Central memory CD4-positive, alpha-beta T cell (primary cell): Measurements from ENCODE around the gene INO80D.
"Not testable (repeated sequence)": the region's sequence is repeated elsewhere in the genome, so short reads cannot be mapped to it uniquely, and the experiment has no call there.

Experiments
- DNase-seq: peaks from one replicate; pipeline ENCODE4 v3.0.0; 2022

INO80D gene

GRCh38 chr2:206023183-206023582 lies 62.8 kb downstream of the INO80D start:
- no peak for DNase-seq

DNA sequence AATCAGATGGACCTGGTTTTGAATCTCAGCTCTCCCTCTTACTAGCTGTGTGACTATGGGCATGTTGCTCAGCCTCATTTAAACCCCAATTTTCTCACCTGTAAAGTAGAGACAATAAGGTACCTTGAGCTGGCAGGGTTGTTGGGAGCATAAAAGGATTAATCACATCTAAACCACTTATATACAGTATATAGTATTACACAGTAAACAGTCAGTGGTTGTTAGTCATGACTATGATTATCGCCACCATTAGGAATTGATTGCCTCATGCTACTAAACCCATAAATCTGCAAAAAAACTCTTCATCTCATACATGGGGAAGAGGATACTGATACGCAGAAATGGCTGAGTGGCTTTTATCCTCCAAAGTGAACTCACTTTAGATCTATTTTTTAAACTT lies 65.8 kb downstream of the INO80D start:
- no peak for DNase-seq

GRCh38 chr2:206015746-206016145 lies 70.2 kb downstream of the INO80D start:
- not testable (repeated sequence) for DNase-seq

DNA sequence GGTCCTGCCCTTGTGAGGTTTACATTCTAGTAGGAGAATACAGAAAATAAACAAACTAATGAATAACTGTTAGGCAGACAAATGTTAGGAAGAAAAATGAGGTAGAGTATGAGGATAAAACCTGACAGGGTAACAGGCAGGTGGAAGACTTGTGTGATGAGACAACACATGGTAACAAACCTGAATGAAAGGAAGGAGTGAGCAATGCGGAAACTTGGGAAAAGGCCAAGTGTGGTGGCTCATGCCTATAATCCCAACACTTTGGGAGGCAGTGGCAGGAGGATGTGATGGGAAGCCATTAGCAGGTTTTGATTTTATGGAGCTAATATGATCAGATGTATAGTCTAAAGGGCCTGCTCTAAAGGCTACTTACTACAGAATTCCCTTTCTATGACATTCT lies 74.2 kb downstream of the INO80D start:
- DNase-seq = no peak

DNA sequence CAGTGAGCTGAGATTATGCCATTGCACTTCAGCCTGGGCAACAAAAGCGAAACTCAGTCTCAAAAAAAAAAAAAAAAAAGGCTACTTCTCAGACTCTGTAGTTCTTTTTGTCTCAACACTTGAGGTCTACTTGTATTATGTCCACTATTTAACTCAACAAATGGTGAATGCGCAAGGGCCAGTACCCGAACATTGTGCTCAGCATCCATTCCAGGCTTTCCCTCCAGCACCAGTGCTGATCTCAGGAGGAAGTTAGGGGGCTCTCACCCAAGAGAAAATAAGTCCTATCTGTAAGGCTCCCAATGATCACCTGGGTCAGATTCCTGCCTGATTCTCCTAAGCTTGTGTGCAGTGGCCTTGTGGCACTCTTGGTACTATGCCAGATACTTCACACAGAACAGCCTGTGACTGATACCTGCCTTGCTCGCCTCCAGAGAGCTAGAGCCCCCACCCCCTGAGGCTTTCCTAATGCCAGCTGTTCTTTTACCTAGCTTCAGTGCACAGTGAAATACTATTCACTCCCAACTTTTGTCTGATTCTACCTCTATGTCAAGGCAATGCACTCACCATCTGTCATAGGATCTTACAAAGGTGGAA lies 74.9 kb downstream of the INO80D start:
- DNase-seq = no peak

- DNase-seq = no peak
Measured at GRCh38 chr2:206004004-206004693, 81.8 kb downstream of the INO80D start.

DNA sequence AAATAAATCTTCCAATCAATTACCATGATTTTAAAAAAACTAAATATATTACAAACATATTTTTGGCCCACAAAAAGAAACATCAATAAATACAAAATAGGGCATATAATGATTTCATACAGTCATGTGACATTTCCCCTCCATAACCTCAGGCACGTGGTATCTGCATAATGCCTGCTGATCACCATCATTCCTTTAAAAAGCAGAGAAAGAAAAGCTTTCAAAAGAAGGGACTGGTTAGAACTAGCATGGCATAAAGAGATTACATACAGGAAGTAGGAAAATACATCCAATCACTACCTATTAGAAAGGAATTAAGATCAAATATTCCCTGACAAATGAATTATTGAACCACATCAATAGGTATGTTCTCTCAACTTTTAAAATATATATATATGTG lies 83.5 kb downstream of the INO80D start:
- DNase-seq = no peak

DNA sequence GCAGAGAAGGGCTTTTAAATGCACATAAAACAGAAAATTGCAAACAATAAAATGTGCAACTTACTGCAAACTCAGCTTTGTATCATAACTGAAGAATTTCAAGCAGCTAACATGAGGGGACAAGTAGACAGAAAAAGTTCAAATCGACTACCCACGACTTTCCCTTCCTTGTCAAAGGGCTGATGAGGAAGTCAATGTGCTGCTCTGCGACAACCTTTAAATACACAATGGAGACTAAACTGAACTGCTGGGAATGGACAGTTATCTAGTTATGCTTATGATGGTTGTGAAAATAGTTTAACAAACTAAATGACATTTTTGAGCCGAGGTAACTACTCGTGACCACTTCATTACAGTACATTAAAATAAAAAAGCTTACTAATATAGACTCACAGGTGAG lies 84.1 kb downstream of the INO80D start:
- no peak for DNase-seq

GRCh38 chr2:206000776-206001175 lies 85.2 kb downstream of the INO80D start:
- no peak for DNase-seq

DNA sequence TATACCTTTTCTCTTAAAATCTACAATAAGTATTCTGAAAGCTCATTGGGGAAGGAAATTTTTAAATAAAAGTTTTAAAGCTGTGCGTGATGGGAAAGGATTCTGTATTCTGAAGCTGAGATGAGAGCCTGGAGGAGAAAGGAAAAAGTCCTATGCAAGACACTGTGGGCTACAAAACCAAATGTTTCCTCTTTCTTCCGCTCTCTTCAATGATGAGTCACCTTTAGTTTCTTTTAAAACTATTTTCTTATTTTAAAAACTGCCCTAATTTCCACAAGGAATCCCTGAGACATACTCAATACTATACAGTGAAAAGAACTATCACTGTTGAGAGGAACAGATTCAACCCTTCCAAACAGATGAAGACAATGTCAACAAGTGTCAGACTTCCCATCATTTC lies 87.4 kb downstream of the INO80D start:
- no peak for DNase-seq

GRCh38 chr2:205996161-205996560 lies 89.8 kb downstream of the INO80D start:
- no peak for DNase-seq

GRCh38 chr2:205995260-205995659 lies 90.7 kb downstream of the INO80D start:
- no peak for DNase-seq

- no peak for DNase-seq
Measured at GRCh38 chr2:205994344-205994743, 91.6 kb downstream of the INO80D start.

GRCh38 chr2:205990104-205990503 lies 95.9 kb downstream of the INO80D start:
- DNase-seq = no peak

GRCh38 chr2:205989271-205990071 lies 96.5 kb downstream of the INO80D start:
- no peak for DNase-seq

DNA sequence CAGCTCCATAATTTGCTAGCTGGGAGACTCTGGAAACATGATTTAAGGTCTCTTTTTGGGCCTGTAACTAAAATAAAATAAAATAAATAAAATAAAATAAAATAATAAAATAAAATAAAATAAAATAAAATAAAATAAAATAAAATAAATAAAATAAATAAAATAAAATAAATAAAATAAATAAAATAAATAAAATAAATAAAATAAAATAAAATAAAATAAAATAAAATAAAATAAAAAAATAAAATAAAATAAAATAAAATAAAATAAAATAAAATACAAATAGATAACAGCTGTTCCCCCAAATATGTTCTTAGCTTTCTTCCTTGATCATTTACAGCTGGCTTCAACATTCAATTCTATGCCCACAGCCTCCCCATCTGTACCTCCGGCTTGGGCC lies 97.3 kb downstream of the INO80D start:
- not testable (repeated sequence) for DNase-seq

GRCh38 chr2:205988274-205988673 lies 97.7 kb downstream of the INO80D start:
- no peak for DNase-seq

- not testable (repeated sequence) for DNase-seq
Measured at GRCh38 chr2:205986334-205986733, 99.6 kb downstream of the INO80D start.

GRCh38 chr2:205984381-205984780 lies 101.6 kb downstream of the INO80D start:
- DNase-seq = no peak

GRCh38 chr2:205982776-205983327 lies 103.1 kb downstream of the INO80D start:
- no peak for DNase-seq

DNA sequence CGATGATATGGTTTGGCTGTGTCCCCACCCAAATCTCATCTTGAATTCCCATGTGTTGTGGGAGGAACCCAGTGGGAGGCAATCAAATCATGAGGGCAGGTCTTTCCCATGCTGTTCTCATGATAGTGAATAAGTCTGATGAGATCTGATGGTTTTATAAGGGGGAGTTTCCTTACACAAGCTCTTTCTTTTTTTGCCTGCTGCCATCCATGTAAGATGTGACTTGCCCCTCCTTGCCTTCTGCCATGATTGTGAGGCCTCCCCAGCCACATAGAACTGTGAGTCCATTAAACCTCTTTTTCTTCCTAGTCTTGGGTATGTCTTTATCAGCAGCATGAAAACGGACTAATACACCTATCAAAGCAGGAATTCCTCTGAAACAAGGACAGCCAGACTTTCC lies 107.2 kb downstream of the INO80D start:
- not testable (repeated sequence) for DNase-seq

DNA sequence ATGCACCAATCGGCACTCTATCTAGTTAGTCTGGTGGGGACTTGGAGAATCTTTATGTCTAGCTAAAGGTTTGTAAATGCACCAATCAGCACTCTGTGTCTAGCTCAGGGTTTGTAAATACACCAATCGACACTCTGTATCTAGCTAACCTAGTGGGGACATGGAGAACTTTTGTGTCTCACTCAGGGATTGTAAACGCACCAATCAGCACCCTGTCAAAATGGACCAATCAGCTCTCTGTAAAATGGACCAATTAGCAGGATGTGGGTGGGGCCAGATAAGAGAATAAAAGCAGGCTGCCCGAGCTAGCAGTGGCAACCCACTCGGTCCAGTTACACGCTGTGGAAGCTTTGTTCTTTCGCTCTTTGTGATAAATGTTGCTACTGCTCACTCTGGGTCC lies 108.3 kb downstream of the INO80D start:
- DNase-seq = not testable (repeated sequence)

DNA sequence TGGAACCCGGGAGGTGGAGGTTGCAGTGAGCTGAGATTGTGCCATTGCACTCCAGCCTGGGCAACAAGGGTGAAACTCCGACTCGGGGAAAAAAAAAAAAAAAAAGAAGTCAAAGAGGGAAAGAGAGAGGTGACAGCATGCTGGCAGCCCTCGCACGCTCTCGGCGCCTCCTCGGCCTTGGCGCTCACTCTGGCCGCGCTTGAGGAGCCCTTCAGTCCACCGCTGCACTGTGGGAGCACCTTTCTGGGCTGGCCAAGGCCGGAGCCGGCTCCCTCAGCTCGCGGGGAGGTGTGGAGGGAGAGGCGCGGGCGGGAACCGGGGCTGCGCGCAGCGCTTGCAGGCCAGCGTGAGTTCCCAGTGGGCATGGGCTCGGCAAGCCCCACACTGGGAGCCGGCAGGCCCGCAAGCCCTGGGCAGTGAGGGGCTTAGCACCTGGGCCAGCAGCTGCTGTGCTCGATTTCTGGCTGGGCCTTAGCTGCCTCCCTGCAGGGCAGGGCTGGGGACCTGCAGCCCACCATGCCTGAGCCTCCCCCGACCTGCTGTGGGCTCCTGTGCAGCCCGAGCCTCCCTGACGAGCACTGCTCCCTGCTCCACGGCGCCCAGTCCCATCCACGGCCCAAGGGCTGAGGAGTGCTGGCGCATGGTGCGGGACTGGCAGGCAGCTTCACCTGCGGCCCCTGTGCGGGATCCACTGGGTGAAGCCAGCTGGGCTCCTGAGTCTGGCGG lies 108.9 kb downstream of the INO80D start:
- DNase-seq = not testable (repeated sequence)
